Measurements from ENCODE around the gene CYP27A1. TPM values are rescaled to one million over a fixed set of nuclear protein-coding genes. Genes with fewer than 3 reads are reported as not detected.

Gene CYP27A1
- 10 to 100 TPM in 1 of 4 donors, 1 to 10 TPM in 3; 1.7 to 11.2 (median 6.4) TPM for total RNA-seq

DNA sequence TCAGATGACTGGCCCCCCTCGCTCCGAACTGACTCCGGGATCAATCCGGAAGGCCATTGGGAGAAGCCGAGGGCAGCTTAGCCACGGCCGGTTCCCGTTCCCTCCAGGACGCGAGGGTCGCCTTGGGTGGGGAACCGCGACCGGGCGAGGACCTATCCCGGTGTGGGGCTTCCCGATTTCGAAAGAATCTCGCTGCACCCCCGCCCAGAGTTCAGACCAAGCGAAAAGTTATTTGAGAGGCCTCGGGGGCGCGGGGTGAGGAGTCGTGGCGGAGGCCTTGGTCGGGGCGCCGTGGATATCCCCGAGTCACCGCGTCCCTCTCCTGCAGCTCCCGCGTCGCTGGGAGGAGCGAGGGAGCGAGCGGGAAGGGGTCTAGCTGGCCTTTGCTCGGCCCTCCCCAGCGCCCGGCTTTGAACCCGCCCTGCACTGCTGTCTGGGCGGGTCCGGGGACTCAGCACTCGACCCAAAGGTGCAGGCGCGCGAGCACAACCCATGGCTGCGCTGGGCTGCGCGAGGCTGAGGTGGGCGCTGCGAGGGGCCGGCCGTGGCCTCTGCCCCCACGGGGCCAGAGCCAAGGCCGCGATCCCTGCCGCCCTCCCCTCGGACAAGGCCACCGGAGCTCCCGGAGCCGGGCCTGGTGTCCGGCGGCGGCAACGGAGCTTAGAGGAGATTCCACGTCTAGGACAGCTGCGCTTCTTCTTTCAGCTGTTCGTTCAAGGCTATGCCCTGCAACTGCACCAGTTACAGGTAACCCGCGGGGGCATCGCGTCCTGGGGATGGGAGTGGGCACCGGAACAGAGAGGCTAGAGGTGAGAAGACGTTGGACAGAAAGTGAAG lies at the start of gene CYP27A1:
TSS of gene CYP27A1 (plus strand) at position 457 of the 837 bp plus-strand sequence. CDS start at position 493, 36 bp downstream.
- 1 to 2% methylated on average over 17 to 35 of the region's 76 CpGs for WGBS, 2 donors
- H3K4me1 ChIP-seq = peaks cover 0 to 41% (median 0%) of the 10 kb centered on the region in 3 donors
- peak in 2 of 4 donors; percentile 29 to 40 for TF ChIP-seq POLR2A (IDR thresholded peaks at IDR 0.05)
- no peak for TF ChIP-seq CTCF (IDR thresholded peaks at IDR 0.05)
- peaks cover 0 to 9% (median 0%) of the 10 kb centered on the region in 4 donors for H3K27me3 ChIP-seq
- peak within 1 kb of the TSS; percentile 77 to 87 (median 86) for H3K27ac ChIP-seq
- H3K4me3 ChIP-seq = peak within 1 kb of the TSS; percentile 49 to 90 (median 72)
- intact Hi-C loops (cut with DNase I) = no loop called here
- no peak for DNase-seq
- H3K9me3 ChIP-seq = peaks cover 0 to 9% (median 6%) of the 10 kb centered on the region in 3 donors
- no peaks in the 10 kb centered on the region for H3K36me3 ChIP-seq

DNA sequence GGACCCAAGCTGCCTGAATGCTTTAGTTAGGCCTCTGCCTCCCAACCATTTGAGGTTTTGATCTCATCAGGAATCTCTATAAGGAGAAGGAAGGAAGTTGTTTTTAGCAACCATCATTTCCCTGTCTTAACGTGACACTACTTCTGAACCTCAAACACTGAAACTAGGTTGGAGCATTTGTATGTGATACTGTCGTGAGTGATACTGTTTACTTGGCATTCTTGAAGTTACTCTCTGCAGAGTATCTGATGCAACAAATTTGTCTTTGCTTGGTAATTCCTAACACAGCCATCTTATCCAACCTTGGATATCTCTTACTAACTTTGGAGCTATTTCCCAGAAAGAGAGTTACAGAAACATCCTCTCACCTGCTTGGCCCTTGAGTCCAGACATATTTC lies 49.2 kb upstream of the CYP27A1 start:
- no peak overlapping the region for H3K4me3 ChIP-seq
- H3K4me1 ChIP-seq = peaks cover 0 to 52% (median 28%) of the 10 kb centered on the region in 3 donors
- peaks cover 0 to 14% (median 4%) of the 10 kb centered on the region in 3 donors for H3K36me3 ChIP-seq
- no peak for DNase-seq
- no peak for TF ChIP-seq CTCF (IDR thresholded peaks at IDR 0.05)
- no peak for TF ChIP-seq POLR2A (IDR thresholded peaks at IDR 0.05)
- H3K9me3 ChIP-seq = peaks cover 0 to under 1% (median 0%) of the 10 kb centered on the region in 3 donors
- H3K27ac ChIP-seq = peak overlapping the region in 3 of 4 donors; percentile 33 to 79 (median 57)
- intact Hi-C loops (cut with DNase I) = no loop called here
- H3K27me3 ChIP-seq = no peaks in the 10 kb centered on the region
- WGBS, 2 donors = 65 to 84% methylated on average over 2 of the region's 2 CpGs

GRCh38 chr2:218733171-218734021 lies 48.6 kb upstream of the CYP27A1 start:
- intact Hi-C loops (cut with DNase I) = no loop called here
- DNase-seq = peak; percentile 7

GRCh38 chr2:218734190-218734975 lies 47.6 kb upstream of the CYP27A1 start:
- Histone ChIP-seq H3K27me3 (no peaks in the 10 kb centered on the region), H3K27ac (peak overlapping the region in 1 of 4 donors; percentile 79), H3K4me3 (no peak overlapping the region), H3K4me1 (peaks cover 0 to 52% (median 28%) of the 10 kb centered on the region in 3 donors), H3K9me3 (no peaks in the 10 kb centered on the region), H3K36me3 (peaks cover 15 to 25% (median 16%) of the 10 kb centered on the region in 3 donors)
- 90 to 94% methylated on average over 8 of the region's 8 CpGs for WGBS, 2 donors
- no peak for DNase-seq
- TF ChIP-seq CTCF (IDR thresholded peaks at IDR 0.05) (no peak), POLR2A (IDR thresholded peaks at IDR 0.05) (no peak)
- intact Hi-C loops (cut with DNase I) = no loop called here

More at GRCh38 chr2:218733171-218734021, 48.6 kb upstream of the CYP27A1 start:
- no peaks in the 10 kb centered on the region for H3K27me3 ChIP-seq
- TF ChIP-seq POLR2A (IDR thresholded peaks at IDR 0.05) = no peak
- no peak for TF ChIP-seq CTCF (IDR thresholded peaks at IDR 0.05)
- H3K9me3 ChIP-seq = no peaks in the 10 kb centered on the region
- H3K36me3 ChIP-seq = peaks cover 6 to 18% (median 10%) of the 10 kb centered on the region in 3 donors
- peak overlapping the region in 3 of 4 donors; percentile 38 to 79 (median 57) for H3K27ac ChIP-seq
- WGBS, 2 donors = 72 to 81% methylated on average over 5 to 6 of the region's 6 CpGs
- peaks cover 0 to 52% (median 28%) of the 10 kb centered on the region in 3 donors for H3K4me1 ChIP-seq
- no peak overlapping the region for H3K4me3 ChIP-seq
